HepG2 (cell line): ENCODE data around the gene SRSF7. TPM values are rescaled to one million over a fixed set of nuclear protein-coding genes. Genes with fewer than 3 reads are reported as not detected.

Experiments
- DPF2 ChIP-seq: sonication (generic); formaldehyde crosslinking; IDR thresholded peaks from 2 replicates; pipeline ENCODE4 v1.4.0; 2020; ENCODE audit warnings: mild to moderate bottlenecking, low read depth, missing genetic modification reagents, borderline replicate concordance
- EEA1 ChIP-seq: sonication (generic); formaldehyde crosslinking; IDR thresholded peaks from 2 replicates; pipeline ENCODE4 v1.5.1; 2020; ENCODE audit warnings: mild to moderate bottlenecking, missing genetic modification reagents, borderline replicate concordance
- HOXD1 ChIP-seq: sonication (generic); formaldehyde crosslinking; IDR thresholded peaks from 2 replicates; pipeline ENCODE4 v1.5.0; 2020; ENCODE audit warnings: missing genetic modification reagents
- RFX5 ChIP-seq: IDR thresholded peaks from 2 replicates; pipeline ENCODE4 v1.6.1; 2011; ENCODE audit warnings: low read depth, low read length, improper control_type of control experiment
- ZNF382 ChIP-seq: sonication (generic); formaldehyde crosslinking; IDR thresholded peaks from 2 replicates; pipeline ENCODE4 v1.5.0; 2020; ENCODE audit warnings: missing genetic modification reagents, mild to moderate bottlenecking, borderline replicate concordance
- ZSCAN31 ChIP-seq: sonication (generic); formaldehyde crosslinking; IDR thresholded peaks from 2 replicates; pipeline ENCODE4 v1.5.0; 2020; ENCODE audit warnings: low read depth, mild to moderate bottlenecking, missing genetic modification reagents
- polyA plus RNA-seq, 8 experiments: library from polyadenylated mRNA; depleted of rRNA in 3 of 8; stranded (reverse) in 7 of 8; unstranded in 1 of 8; fragments of >200 nt; fragmentation: Illumina TruSeq in 4 of 8; extraction: Trizol in 4 of 8; gene quantifications; 2 replicates each; pipeline versions ENCODE4 v1.2.1 to v1.2.3, GENCODE V29; 2011 to 2016; ENCODE audit warnings: low read depth in 4 of 8, missing spikeins in 1 of 8, mixed read lengths in 1 of 8; ENCODE audit not compliant: insufficient read depth in 1 of 8
- total RNA-seq, 5 experiments: library from RNA; depleted of rRNA; stranded (reverse); fragments of >200 nt; fragmentation: Illumina TruSeq; extraction: Trizol; gene quantifications; 2 replicates each; pipeline ENCODE4 v1.2.3, GENCODE V29; 2016; ENCODE audit warnings: low read depth in 1 of 5
- TF ChIP-seq, protein P1 (sequence below): sonication (generic); formaldehyde crosslinking; IDR thresholded peaks from 2 replicates; pipeline ENCODE4 v1.4.0; 2020; ENCODE audit warnings: missing genetic modification reagents
- TF ChIP-seq, protein P2 (sequence below): sonication (generic); formaldehyde crosslinking; IDR thresholded peaks from 2 replicates; pipeline ENCODE4 v1.5.0; 2020; ENCODE audit warnings: missing genetic modification reagents
- TF ChIP-seq, protein P3 (sequence below): sonication (generic); formaldehyde crosslinking; IDR thresholded peaks from 2 replicates; pipeline ENCODE4 v1.5.0; 2020; ENCODE audit warnings: mild to moderate bottlenecking, missing genetic modification reagents, borderline replicate concordance
- TF ChIP-seq, protein P4 (sequence below): IDR thresholded peaks from 2 replicates; pipeline ENCODE4 v1.6.1; 2012; ENCODE audit warnings: inconsistent platforms
- TF ChIP-seq, protein P5 (sequence below): sonication (generic); formaldehyde crosslinking; IDR thresholded peaks from 2 replicates; pipeline ENCODE4; 2020; ENCODE audit warnings: missing genetic modification reagents, mild to moderate bottlenecking, borderline replicate concordance

SRSF7 gene
- total and polyA plus RNA-seq, 2 of the 13 experiments (the other 11 are each of a cell fraction or from before 2014, with no cell fraction given), result 172 to 275 TPM

DNA sequence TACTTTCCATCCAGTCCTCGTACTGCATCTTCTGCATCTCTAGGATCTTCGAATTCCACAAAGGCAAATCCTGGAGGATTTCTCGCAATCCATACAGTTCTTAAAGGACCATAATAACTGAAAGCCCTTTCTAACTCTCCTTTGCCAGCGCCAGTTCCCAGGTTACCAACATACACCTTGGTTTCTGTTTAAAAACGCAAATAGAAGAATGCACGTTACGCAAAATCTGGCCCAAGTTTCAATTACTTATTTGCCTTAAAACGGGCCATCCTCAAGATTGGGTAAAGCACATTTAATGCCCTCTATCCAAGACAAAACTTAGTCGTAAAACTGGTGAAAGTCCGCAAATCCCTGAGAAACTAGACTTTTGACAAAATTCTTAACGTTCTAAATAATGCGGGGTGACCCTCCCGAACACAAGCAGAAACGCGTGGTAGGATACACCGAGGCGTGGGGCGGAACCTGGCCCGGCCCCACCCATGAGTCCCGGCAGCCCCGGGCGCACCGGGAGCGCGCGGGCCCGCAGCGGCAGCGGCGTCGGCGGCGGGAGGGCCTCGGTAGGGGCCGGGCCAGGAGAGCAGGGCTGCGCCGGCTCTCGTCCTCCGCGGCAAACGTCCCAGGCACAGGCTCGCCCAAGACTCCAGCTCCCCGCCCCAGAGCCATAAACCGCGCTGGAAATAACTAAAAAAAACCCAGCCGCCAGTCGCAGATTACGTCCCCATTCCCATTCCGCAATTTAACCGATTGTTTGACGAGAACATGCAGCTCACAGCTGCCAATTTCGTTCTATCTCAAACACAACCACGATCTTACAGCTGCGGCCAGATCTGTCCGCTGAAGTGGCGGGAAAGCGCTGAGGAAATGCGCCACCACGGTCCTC, 910 bp downstream of the SRSF7 start (continued):
- TF ChIP-seq, protein P1, sequence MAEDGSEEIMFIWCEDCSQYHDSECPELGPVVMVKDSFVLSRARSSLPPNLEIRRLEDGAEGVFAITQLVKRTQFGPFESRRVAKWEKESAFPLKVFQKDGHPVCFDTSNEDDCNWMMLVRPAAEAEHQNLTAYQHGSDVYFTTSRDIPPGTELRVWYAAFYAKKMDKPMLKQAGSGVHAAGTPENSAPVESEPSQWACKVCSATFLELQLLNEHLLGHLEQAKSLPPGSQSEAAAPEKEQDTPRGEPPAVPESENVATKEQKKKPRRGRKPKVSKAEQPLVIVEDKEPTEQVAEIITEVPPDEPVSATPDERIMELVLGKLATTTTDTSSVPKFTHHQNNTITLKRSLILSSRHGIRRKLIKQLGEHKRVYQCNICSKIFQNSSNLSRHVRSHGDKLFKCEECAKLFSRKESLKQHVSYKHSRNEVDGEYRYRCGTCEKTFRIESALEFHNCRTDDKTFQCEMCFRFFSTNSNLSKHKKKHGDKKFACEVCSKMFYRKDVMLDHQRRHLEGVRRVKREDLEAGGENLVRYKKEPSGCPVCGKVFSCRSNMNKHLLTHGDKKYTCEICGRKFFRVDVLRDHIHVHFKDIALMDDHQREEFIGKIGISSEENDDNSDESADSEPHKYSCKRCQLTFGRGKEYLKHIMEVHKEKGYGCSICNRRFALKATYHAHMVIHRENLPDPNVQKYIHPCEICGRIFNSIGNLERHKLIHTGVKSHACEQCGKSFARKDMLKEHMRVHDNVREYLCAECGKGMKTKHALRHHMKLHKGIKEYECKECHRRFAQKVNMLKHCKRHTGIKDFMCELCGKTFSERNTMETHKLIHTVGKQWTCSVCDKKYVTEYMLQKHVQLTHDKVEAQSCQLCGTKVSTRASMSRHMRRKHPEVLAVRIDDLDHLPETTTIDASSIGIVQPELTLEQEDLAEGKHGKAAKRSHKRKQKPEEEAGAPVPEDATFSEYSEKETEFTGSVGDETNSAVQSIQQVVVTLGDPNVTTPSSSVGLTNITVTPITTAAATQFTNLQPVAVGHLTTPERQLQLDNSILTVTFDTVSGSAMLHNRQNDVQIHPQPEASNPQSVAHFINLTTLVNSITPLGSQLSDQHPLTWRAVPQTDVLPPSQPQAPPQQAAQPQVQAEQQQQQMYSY, result peak; percentile 30; the same call in 1 of the 2 replicates
- TF ChIP-seq, protein P2, sequence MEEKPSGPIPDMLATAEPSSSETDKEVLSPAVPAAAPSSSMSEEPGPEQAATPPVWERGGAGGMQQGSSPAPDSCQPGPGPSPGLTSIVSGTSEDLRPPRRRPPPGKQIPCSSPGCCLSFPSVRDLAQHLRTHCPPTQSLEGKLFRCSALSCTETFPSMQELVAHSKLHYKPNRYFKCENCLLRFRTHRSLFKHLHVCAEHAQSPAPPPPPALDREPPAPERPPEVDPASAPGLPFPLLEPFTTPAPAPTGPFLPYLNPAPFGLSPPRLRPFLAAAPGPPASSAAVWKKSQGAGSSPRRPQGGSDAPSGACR (CRISPR knock-in tag), result no peak; the same call in 1 of the 2 replicates
- TF ChIP-seq, protein P3, sequence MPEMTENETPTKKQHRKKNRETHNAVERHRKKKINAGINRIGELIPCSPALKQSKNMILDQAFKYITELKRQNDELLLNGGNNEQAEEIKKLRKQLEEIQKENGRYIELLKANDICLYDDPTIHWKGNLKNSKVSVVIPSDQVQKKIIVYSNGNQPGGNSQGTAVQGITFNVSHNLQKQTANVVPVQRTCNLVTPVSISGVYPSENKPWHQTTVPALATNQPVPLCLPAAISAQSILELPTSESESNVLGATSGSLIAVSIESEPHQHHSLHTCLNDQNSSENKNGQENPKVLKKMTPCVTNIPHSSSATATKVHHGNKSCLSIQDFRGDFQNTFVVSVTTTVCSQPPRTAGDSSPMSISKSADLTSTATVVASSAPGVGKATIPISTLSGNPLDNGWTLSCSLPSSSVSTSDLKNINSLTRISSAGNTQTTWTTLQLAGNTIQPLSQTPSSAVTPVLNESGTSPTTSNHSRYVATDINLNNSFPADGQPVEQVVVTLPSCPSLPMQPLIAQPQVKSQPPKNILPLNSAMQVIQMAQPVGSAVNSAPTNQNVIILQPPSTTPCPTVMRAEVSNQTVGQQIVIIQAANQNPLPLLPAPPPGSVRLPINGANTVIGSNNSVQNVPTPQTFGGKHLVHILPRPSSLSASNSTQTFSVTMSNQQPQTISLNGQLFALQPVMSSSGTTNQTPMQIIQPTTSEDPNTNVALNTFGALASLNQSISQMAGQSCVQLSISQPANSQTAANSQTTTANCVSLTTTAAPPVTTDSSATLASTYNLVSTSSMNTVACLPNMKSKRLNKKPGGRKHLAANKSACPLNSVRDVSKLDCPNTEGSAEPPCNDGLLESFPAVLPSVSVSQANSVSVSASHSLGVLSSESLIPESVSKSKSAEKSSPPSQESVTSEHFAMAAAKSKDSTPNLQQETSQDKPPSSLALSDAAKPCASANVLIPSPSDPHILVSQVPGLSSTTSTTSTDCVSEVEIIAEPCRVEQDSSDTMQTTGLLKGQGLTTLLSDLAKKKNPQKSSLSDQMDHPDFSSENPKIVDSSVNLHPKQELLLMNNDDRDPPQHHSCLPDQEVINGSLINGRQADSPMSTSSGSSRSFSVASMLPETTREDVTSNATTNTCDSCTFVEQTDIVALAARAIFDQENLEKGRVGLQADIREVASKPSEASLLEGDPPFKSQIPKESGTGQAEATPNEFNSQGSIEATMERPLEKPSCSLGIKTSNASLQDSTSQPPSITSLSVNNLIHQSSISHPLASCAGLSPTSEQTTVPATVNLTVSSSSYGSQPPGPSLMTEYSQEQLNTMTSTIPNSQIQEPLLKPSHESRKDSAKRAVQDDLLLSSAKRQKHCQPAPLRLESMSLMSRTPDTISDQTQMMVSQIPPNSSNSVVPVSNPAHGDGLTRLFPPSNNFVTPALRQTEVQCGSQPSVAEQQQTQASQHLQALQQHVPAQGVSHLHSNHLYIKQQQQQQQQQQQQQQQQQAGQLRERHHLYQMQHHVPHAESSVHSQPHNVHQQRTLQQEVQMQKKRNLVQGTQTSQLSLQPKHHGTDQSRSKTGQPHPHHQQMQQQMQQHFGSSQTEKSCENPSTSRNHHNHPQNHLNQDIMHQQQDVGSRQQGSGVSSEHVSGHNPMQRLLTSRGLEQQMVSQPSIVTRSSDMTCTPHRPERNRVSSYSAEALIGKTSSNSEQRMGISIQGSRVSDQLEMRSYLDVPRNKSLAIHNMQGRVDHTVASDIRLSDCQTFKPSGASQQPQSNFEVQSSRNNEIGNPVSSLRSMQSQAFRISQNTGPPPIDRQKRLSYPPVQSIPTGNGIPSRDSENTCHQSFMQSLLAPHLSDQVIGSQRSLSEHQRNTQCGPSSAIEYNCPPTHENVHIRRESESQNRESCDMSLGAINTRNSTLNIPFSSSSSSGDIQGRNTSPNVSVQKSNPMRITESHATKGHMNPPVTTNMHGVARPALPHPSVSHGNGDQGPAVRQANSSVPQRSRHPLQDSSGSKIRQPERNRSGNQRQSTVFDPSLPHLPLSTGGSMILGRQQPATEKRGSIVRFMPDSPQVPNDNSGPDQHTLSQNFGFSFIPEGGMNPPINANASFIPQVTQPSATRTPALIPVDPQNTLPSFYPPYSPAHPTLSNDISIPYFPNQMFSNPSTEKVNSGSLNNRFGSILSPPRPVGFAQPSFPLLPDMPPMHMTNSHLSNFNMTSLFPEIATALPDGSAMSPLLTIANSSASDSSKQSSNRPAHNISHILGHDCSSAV, result no peak
- TF ChIP-seq, protein P4, sequence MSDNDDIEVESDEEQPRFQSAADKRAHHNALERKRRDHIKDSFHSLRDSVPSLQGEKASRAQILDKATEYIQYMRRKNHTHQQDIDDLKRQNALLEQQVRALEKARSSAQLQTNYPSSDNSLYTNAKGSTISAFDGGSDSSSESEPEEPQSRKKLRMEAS, result no peak
- TF ChIP-seq, protein P5, sequence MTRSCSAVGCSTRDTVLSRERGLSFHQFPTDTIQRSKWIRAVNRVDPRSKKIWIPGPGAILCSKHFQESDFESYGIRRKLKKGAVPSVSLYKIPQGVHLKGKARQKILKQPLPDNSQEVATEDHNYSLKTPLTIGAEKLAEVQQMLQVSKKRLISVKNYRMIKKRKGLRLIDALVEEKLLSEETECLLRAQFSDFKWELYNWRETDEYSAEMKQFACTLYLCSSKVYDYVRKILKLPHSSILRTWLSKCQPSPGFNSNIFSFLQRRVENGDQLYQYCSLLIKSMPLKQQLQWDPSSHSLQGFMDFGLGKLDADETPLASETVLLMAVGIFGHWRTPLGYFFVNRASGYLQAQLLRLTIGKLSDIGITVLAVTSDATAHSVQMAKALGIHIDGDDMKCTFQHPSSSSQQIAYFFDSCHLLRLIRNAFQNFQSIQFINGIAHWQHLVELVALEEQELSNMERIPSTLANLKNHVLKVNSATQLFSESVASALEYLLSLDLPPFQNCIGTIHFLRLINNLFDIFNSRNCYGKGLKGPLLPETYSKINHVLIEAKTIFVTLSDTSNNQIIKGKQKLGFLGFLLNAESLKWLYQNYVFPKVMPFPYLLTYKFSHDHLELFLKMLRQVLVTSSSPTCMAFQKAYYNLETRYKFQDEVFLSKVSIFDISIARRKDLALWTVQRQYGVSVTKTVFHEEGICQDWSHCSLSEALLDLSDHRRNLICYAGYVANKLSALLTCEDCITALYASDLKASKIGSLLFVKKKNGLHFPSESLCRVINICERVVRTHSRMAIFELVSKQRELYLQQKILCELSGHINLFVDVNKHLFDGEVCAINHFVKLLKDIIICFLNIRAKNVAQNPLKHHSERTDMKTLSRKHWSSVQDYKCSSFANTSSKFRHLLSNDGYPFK (CRISPR knock-in tag), result no peak
- TF ChIP-seq ZSCAN31 (CRISPR knock-in tag) (no peak), ZNF382 (CRISPR knock-in tag) (no peak), HOXD1 (CRISPR knock-in tag) (peak; percentile 77; the same call in 1 of the 2 replicates), DPF2 (CRISPR knock-in tag) (no peak), RFX5 (no peak), EEA1 (CRISPR knock-in tag) (no peak)
